ENCODE measurements around the gene KRTAP4-9.
A peak's percentile ranks its signal among the peaks of the same experiment; 100 is the strongest.
"Not testable (repeated sequence)": the region's sequence is repeated elsewhere in the genome, so short reads cannot be mapped to it uniquely, and the experiment has no call there.

The KRTAP4-9 gene

GRCh38 chr17:41101586-41102259 is 3.5 kb upstream of the KRTAP4-9 start, which contains the start of gene KRTAP4-16:
Gene KRTAP4-16, minus strand, starts transcription at chr17:41102209. Its CDS starts 0 bp downstream, at chr17:41102209.
- no peak within 1 kb of the TSS for H3K4me3 ChIP-seq (replicated peaks in 1 of 2; ENCODE audit: low read depth in 2 of 2, low read length in 2 of 2)
- TF ChIP-seq, protein P1, sequence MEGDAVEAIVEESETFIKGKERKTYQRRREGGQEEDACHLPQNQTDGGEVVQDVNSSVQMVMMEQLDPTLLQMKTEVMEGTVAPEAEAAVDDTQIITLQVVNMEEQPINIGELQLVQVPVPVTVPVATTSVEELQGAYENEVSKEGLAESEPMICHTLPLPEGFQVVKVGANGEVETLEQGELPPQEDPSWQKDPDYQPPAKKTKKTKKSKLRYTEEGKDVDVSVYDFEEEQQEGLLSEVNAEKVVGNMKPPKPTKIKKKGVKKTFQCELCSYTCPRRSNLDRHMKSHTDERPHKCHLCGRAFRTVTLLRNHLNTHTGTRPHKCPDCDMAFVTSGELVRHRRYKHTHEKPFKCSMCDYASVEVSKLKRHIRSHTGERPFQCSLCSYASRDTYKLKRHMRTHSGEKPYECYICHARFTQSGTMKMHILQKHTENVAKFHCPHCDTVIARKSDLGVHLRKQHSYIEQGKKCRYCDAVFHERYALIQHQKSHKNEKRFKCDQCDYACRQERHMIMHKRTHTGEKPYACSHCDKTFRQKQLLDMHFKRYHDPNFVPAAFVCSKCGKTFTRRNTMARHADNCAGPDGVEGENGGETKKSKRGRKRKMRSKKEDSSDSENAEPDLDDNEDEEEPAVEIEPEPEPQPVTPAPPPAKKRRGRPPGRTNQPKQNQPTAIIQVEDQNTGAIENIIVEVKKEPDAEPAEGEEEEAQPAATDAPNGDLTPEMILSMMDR (IDR thresholded peaks at IDR 0.05; ENCODE audit: low read depth, low read length), result no peak
- no peak for DNase-seq (ENCODE audit: low read depth in 2 of 2)

GRCh38 chr17:41103896-41104295 is 1.3 kb upstream of the KRTAP4-9 start:
- TF ChIP-seq, protein P1 (IDR thresholded peaks at IDR 0.05; ENCODE audit: low read depth, low read length), result no peak
- DNase-seq (ENCODE audit: low read depth in 2 of 2), result peak in 1 of 2 donors; percentile 10
- H3K4me3 ChIP-seq (replicated peaks in 1 of 2; ENCODE audit: low read depth in 2 of 2, low read length in 2 of 2), result no peak overlapping the region

DNA sequence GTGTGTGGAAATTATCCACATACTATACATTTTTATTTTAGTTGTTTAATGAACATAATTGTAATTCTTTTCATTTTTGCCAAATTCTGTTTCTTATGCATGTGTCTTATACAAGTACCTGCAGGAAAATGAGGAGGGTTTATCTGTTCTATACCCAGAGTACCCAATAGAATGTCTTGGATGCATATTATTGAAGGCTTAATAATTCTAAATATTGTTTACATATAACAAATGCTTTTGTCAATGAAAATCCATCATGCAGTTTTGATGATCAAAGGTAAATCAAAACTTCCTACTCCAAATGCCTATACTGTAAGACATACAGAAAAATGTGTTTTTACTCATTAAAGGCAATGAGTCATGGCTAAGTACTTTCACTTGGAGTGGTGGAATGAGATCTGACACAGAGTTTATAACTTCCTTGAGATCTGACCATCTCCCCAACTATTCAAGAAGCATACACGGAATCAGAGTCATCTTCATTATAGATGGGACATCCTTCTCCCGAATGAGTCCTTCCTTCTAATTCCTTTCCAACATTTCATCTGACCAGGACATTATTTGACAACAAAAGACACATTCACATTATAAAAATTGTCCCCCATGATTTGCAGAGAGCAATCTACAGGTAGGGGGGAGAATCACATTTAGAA is 677 bp upstream of the KRTAP4-9 start:
- DNase-seq (ENCODE audit: low read depth in 2 of 2), result peak in 1 of 2 donors; percentile 50

GRCh38 chr17:41107941-41108450 is 2.8 kb downstream of the KRTAP4-9 start:
- H3K4me3 ChIP-seq (replicated peaks in 1 of 2; ENCODE audit: low read depth in 2 of 2, low read length in 2 of 2), result no peak overlapping the region
- TF ChIP-seq, protein P1 (IDR thresholded peaks at IDR 0.05; ENCODE audit: low read depth, low read length), result no peak
- DNase-seq (ENCODE audit: low read depth in 2 of 2), result no peak

More for the DNA sequence above, 677 bp upstream of the KRTAP4-9 start:
- H3K4me3 ChIP-seq (replicated peaks in 1 of 2; ENCODE audit: low read depth in 2 of 2, low read length in 2 of 2), result not testable (repeated sequence)

DNA sequence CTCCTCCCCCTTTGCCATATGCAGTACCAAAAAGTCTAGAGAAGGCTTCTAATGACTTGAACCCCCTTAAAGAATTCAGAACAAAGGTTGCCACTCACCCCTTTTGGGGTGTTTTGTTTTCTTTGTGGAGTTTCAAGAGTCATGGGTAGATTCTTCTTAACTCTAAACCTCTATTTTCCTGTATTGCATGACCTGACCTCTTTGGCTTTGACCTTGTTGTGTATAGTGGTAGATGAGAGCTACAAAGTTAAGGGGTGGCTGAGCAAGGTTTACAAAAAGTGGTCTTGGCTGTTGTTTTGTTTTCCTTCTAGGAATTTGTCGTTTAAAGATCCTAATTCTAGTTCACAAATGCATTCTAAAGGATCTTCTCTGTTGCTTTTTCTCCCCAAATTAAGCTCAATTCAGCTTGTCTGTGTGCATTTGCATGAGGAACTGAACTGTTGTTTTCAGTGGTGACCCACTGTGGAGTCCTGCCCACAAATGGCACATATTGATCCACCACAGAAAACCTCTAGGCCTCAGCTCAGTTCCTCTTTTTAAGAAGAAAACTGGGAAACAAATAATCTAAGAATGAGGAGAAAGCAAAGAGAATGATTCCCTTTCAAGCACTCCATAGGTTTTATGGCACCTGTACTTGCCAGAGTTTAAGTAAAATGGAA is 3.7 kb downstream of the KRTAP4-9 start:
- not testable (repeated sequence) for H3K4me3 ChIP-seq (replicated peaks in 1 of 2; ENCODE audit: low read depth in 2 of 2, low read length in 2 of 2); DNase-seq (ENCODE audit: low read depth in 2 of 2)

DNA sequence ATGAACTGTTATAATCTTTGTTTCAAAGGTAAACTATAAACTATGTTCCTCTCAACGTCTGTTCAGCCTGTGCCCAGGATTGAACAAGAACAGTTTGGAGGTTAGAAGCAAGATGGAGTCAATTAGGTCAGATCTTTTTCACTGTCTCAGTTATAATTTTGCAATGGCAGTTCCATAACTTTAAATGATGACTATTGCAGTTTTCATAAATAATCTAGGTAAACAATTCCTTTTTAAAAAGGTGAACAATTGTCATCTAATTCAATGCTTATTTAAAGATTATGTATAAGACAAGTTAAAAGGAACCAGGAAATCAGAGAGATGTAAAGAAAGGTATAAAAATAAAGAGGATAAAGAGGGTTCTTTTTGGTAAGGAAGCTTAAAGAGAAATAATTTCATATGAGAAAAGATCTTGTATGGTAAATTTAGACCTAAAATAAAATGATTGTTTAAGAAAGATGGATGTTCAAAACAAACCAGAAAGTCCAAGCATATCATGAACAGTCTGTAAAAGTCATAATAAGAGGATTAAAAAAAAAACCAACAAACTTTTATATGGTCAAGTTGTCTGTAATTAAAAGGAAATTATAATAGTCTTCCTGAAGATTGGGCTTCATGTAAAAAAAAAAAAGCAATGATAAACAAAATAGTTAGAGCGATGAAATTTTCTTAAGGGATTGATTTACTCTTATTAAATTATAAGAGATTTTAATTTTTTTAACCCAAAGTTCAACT is 6.1 kb downstream of the KRTAP4-9 start:
- no peak overlapping the region for H3K4me3 ChIP-seq (replicated peaks in 1 of 2; ENCODE audit: low read depth in 2 of 2, low read length in 2 of 2)
- TF ChIP-seq, protein P1 (IDR thresholded peaks at IDR 0.05; ENCODE audit: low read depth, low read length), result no peak
- DNase-seq (ENCODE audit: low read depth in 2 of 2), result no peak

GRCh38 chr17:41116297-41116696 is 11.1 kb downstream of the KRTAP4-9 start:
- DNase-seq (ENCODE audit: low read depth in 2 of 2), result no peak
- TF ChIP-seq, protein P1 (IDR thresholded peaks at IDR 0.05; ENCODE audit: low read depth, low read length), result no peak
- H3K4me3 ChIP-seq (replicated peaks in 1 of 2; ENCODE audit: low read depth in 2 of 2, low read length in 2 of 2), result no peak overlapping the region

- H3K4me3 ChIP-seq (replicated peaks in 1 of 2; ENCODE audit: low read depth in 2 of 2, low read length in 2 of 2); DNase-seq (ENCODE audit: low read depth in 2 of 2): not testable (repeated sequence)
Observed at GRCh38 chr17:41117846-41118386, 12.7 kb downstream of the KRTAP4-9 start, which contains the start of gene KRTAP4-11. Gene KRTAP4-11, minus strand, starts transcription at chr17:41118373. Its CDS starts 58 bp downstream, at chr17:41118315.

All from cardiac fibroblast (primary cell).